SKM-1 treated with dmso at 0.1 percent for 144 hours (cell line): ENCODE results near the gene ZNF282.
"Not testable (repeated sequence)": the region's sequence is repeated elsewhere in the genome, so short reads cannot be mapped to it uniquely, and the experiment has no call there.

Experiments used
- DNase-seq: peaks from one replicate; lab custom pipeline; 2025; ENCODE audit not compliant: unreplicated experiment; lab: John Stamatoyannopoulos, UW

ZNF282 gene

DNA sequence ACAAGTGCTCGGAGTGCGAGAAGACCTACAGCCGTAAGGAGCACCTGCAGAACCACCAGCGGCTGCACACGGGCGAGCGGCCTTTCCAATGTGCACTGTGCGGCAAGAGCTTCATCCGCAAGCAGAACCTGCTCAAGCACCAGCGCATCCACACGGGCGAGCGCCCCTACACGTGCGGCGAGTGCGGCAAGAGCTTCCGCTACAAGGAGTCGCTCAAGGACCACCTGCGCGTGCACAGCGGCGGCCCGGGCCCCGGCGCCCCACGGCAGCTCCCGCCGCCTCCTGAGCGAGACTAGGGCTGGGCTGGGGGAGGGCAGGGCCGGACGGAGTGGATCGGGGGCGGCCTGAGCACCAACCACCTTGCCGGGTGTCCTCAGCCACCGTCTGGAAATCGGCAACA, 29.0 kb downstream of the ZNF282 start:
- DNase-seq, result no peak

DNA sequence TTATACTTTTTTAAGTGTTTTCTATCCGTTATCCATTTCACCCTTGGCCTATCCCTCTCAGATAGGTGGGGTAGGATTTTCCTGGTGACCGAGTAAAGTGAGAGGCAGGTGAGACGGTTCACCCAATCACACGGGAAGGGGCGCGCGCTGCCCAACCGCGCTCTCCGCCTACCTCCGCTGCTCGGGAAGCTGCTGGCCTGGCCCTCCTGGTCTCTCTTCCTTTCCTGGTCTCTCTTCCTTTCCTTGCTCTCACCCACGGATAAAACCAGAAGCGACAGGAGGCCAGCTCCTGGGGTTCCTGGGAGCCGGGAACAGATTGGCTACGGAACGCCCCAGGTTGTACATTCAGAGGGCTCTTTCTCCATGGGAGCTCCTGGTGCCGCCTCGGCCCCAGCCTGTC, 29.8 kb downstream of the ZNF282 start:
- no peak for DNase-seq

DNA sequence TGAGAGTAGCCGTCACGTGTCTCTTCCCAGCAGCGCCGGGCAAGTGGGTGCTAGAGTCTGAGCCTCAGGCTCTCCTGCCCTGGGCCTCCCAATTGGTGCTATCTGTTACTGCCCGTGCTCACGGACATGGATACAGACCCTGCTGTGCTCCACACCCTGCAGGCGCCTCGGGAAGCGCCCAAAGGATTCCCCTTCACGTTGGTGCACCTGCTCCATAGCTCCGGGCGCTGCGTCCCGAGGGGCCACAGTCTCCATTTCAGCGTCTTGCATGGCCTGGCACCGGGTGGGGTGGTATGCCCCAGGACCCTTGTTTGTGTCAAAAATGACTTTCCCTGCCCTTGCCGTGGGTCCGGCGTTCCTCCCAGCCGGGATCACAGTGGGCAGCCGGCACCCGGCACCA, 30.3 kb downstream of the ZNF282 start:
- DNase-seq, result no peak

- DNase-seq, result not testable (repeated sequence)
These were observed 31.0 kb downstream of the ZNF282 start for GRCh38 chr7:149226366-149226765.

- no peak for DNase-seq
These were observed 31.6 kb downstream of the ZNF282 start for GRCh38 chr7:149226840-149227494.

DNA sequence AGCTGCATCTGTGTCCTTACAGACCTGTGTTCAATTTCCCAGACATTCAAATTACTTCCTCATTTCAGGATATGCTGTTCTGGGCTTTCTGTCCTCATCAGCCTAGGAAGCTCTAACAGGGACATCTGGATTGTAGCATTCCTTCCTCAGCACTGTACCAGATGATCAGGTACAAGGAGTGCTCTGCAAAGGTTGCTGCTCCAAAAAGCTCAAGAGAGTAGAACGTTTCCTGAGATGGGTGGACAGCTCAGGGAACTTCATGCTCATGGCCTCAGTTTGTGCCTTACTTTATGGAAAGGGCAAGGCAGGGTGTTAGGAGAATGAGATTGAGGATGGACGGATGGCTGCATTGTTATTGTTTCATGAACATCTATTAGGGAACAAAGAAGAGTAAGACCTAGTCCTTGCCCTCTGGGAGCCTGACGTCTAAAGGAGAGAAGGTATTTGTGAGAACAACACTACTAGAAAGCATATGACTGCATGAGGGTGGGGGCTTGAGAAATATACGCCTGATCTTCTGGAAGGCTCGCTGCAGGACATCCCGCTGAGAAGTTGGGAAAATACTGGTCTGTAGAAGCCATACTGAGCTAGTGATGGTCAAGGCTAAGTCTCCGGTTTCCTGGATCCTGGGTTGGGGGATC, 33.6 kb downstream of the ZNF282 start:
- DNase-seq, result peak; percentile 6

GRCh38 chr7:149229526-149229925, 34.2 kb downstream of the ZNF282 start:
- DNase-seq, result no peak

DNA sequence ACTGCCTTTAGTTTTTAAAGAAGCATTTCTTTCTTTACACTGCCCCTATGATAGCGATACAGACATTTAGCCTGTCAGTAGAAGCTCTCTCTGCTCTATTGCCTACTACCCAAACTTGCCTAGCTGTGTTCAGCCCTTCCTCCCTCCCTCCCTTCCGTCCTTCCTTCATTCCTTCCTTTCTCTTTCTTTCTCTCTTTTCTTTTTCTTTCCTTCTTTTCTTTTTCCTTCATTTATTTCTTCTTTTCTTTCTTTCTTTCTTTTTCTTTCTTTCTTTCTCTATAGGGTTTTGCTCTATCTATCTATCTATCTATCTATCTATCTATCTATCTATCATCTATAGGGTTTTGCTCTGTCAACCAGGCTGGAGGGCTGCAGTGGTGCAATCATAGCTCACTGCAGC, 37.0 kb downstream of the ZNF282 start:
- DNase-seq, result no peak

DNA sequence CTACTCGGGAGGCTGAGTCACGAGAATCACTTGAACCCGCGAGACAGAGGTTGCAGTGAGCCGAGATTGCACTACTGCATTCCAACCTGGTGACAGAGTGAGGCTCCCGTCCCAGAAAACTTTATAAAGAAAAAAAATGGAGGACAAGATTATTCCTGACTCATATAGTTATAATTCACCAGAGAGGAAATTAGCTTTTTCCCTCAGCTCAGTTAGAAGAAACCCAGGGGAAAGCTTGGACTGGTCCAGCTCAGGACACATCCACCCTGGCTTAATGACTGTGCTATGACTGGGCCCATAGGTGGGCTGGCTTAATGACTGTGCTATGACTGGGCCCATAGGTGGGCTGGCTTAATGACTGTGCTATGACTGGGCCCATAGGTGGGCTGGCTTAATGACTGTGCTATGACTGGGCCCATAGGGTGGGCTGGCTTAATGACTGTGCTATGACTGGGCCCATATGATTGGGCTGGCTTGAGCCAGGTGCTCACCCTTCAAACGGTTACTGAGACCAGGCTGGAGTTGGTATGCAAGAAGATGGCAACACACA, 38.4 kb downstream of the ZNF282 start:
- DNase-seq, result not testable (repeated sequence)

GRCh38 chr7:149237502-149237901, 42.2 kb downstream of the ZNF282 start:
- DNase-seq, result no peak

GRCh38 chr7:149238051-149238450, 42.7 kb downstream of the ZNF282 start:
- DNase-seq, result no peak

- DNase-seq, result peak; percentile 78
These were observed 44.2 kb downstream of the ZNF282 start, which contains the start of gene ZNF212 for GRCh38 chr7:149239345-149240143. TSS of gene ZNF212 (plus strand) at chr7:149239651. CDS start at chr7:149239779, 128 bp downstream.

- DNase-seq, result no peak
These were observed 45.3 kb downstream of the ZNF282 start for GRCh38 chr7:149240637-149241036.

GRCh38 chr7:149241696-149242095, 46.4 kb downstream of the ZNF282 start:
- no peak for DNase-seq

DNA sequence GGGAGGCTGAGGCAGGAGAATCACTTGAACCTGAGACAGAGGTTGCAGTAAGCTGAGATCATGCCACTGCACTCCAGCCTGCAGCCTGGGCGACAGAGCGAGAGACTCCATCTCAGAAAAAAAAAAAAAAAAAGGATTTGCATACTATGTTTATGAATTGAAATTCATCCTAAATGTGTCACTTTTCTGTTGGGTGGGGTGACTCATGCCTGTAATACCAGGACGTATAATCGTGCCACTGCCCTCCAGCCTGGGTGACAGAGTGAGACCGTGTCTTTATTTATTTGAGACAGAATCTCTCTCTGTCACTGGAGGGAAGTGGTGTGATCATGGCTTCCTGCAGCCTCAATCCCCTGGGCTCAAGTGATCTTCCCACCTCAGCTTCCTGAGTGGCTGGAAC, 49.9 kb downstream of the ZNF282 start:
- no peak for DNase-seq

GRCh38 chr7:149245744-149246143, 50.4 kb downstream of the ZNF282 start:
- no peak for DNase-seq

GRCh38 chr7:149248777-149249176, 53.4 kb downstream of the ZNF282 start:
- no peak for DNase-seq

DNA sequence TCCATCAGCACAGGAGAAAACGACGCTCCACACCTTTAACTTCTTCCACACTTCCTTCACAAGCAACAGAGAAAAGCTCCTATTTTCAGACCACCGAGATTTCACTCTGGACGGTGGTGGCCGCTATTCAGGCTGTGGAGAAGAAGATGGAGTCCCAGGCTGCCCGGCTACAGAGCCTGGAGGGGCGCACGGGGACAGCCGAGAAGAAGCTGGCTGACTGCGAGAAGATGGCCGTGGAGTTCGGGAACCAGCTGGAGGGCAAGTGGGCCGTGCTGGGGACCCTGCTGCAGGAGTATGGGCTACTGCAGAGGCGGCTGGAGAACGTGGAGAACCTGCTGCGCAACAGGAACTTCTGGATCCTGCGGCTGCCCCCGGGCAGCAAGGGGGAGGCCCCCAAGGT, 54.8 kb downstream of the ZNF282 start:
- DNase-seq, result not testable (repeated sequence)

GRCh38 chr7:149251518-149251917, 56.2 kb downstream of the ZNF282 start:
- not testable (repeated sequence) for DNase-seq

GRCh38 chr7:149252378-149252777, 57.0 kb downstream of the ZNF282 start:
- no peak for DNase-seq

GRCh38 chr7:149253665-149254064, 58.3 kb downstream of the ZNF282 start:
- no peak for DNase-seq
